GM23338 (cell line): ENCODE results near the gene LYSET. TPM values are rescaled to one million over a fixed set of nuclear protein-coding genes. Genes with fewer than 3 reads are reported as not detected.

Experiments
- ATAC-seq: fragments of 200-7000 bp; cut with Tn5 transposase; 3 replicates; pipeline ENCODE4 v1.9.1; 2020
- DNase-seq: peaks from one replicate; pipeline ENCODE4 v3.0.0-alpha.2; 2015; ENCODE audit warnings: low spot score
- H2AFZ ChIP-seq: fragments of 200-600 bp; sonication (generic); 2 replicates; pipeline ENCODE4 v1.8.0; 2016; ENCODE audit warnings: antibody characterized with exemption, mild to moderate bottlenecking, moderate library complexity
- H3F3A ChIP-seq: fragments of 200-600 bp; sonication (generic); replicated peaks from 2 replicates; pipeline ENCODE4 v1.8.0; 2017; ENCODE audit warnings: antibody characterized with exemption, mixed run types, low read depth
- H3K27ac ChIP-seq: fragments of 200-600 bp; sonication (generic); 2 replicates; pipeline ENCODE4 v1.6.1; 2016; ENCODE audit warnings: low read depth
- H3K27me3 ChIP-seq: fragments of 200-600 bp; sonication (generic); 2 replicates; pipeline ENCODE4 v1.8.0; 2016; ENCODE audit warnings: mild to moderate bottlenecking, mixed run types, moderate library complexity; ENCODE audit not compliant: insufficient read depth
- H3K36me3 ChIP-seq: fragments of 200-600 bp; sonication (generic); 2 replicates; pipeline ENCODE4 v1.8.0; 2016; ENCODE audit warnings: mild to moderate bottlenecking; ENCODE audit not compliant: insufficient read depth
- H3K4me1 ChIP-seq: fragments of 200-600 bp; sonication (generic); 2 replicates; pipeline ENCODE4 v1.8.0; 2016; ENCODE audit warnings: mild to moderate bottlenecking, moderate library complexity; ENCODE audit not compliant: insufficient read depth
- H3K4me2 ChIP-seq: fragments of 200-600 bp; sonication (generic); 2 replicates; pipeline ENCODE4 v1.7.1; 2017; ENCODE audit warnings: mixed run types
- H3K4me3 ChIP-seq: fragments of 200-600 bp; sonication (generic); 2 replicates; pipeline ENCODE4 v1.6.1; 2016; ENCODE audit warnings: mixed run types
- H3K79me2 ChIP-seq: fragments of 200-600 bp; sonication (generic); replicated peaks from 2 replicates; pipeline ENCODE4 v1.8.0; 2017; ENCODE audit warnings: mild to moderate bottlenecking; ENCODE audit not compliant: insufficient read depth
- H3K9me2 ChIP-seq: fragments of 200-600 bp; sonication (generic); 2 replicates; pipeline ENCODE4 v1.8.0; 2017; ENCODE audit not compliant: insufficient read depth
- H4K20me1 ChIP-seq: fragments of 200-600 bp; sonication (generic); replicated peaks from 2 replicates; pipeline ENCODE4 v1.8.0; 2017; ENCODE audit warnings: mild to moderate bottlenecking; ENCODE audit not compliant: insufficient read depth
- H3K27ac Mint-ChIP-seq: 2 replicates; pipeline ENCODE4 v1.8.0; 2020; ENCODE audit warnings: inconsistent platforms, mild to moderate bottlenecking, moderate library complexity, mixed read lengths
- H3K27me3 Mint-ChIP-seq: 3 replicates; pipeline ENCODE4 v1.8.0; 2022; ENCODE audit warnings: low read depth, mild to moderate bottlenecking, moderate library complexity, mixed read lengths, inconsistent platforms; ENCODE audit not compliant: insufficient read depth, poor library complexity
- H3K36me3 Mint-ChIP-seq: 3 replicates; pipeline ENCODE4 v1.8.0; 2021; ENCODE audit warnings: low read depth, mild to moderate bottlenecking, inconsistent platforms, moderate library complexity, mixed read lengths
- H3K4me1 Mint-ChIP-seq: 3 replicates; pipeline ENCODE4 v1.8.0; 2020; ENCODE audit warnings: mild to moderate bottlenecking, inconsistent platforms, mixed read lengths
- H3K4me3 Mint-ChIP-seq: 3 replicates; pipeline ENCODE4 v1.8.0; 2021; ENCODE audit warnings: moderate library complexity, mild to moderate bottlenecking, inconsistent platforms, mixed read lengths
- H3K9me3 Mint-ChIP-seq: 3 replicates; pipeline ENCODE4 v1.8.0; 2020; ENCODE audit warnings: moderate library complexity, mild to moderate bottlenecking, inconsistent platforms, mixed read lengths
- CREB1 ChIP-seq: fragments of 250-450 bp; sonication (Bioruptor Pico); IDR thresholded peaks from 2 replicates; pipeline ENCODE4 v1.5.0; 2020; ENCODE audit warnings: low read depth, mild to moderate bottlenecking, moderate library complexity
- ETS1 ChIP-seq: IDR thresholded peaks from 2 replicates; pipeline ENCODE4 v1.6.1; 2016; ENCODE audit warnings: antibody characterized with exemption
- EZH2 ChIP-seq: fragments of 200-600 bp; sonication (generic); IDR thresholded peaks from one replicate; pipeline ENCODE4 v1.8.0; 2017; ENCODE audit warnings: antibody characterized with exemption, mild to moderate bottlenecking, low read depth; ENCODE audit not compliant: unreplicated experiment
- EZH2phosphoT487 ChIP-seq: fragments of 200-600 bp; sonication (generic); IDR thresholded peaks from one replicate; pipeline ENCODE4 v1.8.1; 2018; ENCODE audit warnings: antibody characterized with exemption; ENCODE audit not compliant: unreplicated experiment
- JUNB ChIP-seq: IDR thresholded peaks from one replicate; pipeline ENCODE4 v1.6.1; 2016; ENCODE audit warnings: antibody characterized with exemption; ENCODE audit not compliant: unreplicated experiment
- NANOG ChIP-seq: IDR thresholded peaks from 2 replicates; pipeline ENCODE4 v1.6.1; 2016; ENCODE audit warnings: antibody characterized with exemption, borderline replicate concordance
- REST ChIP-seq: IDR thresholded peaks from one replicate; pipeline ENCODE4 v1.6.1; 2018; ENCODE audit warnings: antibody characterized with exemption; ENCODE audit not compliant: unreplicated experiment
- STAT1 ChIP-seq: IDR thresholded peaks from one replicate; pipeline ENCODE4 v1.6.1; 2016; ENCODE audit warnings: antibody characterized with exemption; ENCODE audit not compliant: unreplicated experiment
- ZNF331 ChIP-seq: fragments of 250-450 bp; sonication (Bioruptor Pico); IDR thresholded peaks from 2 replicates; pipeline ENCODE4 v1.5.0; 2020; ENCODE audit warnings: low read depth, mild to moderate bottlenecking, moderate library complexity
- polyA plus RNA-seq: library from polyadenylated mRNA; unstranded; fragments of >200 nt; fragmentation: Nextera tagmentation; extraction: Ambion mirVana; gene quantifications from 2 replicates; pipeline ENCODE4 v1.2.1, GENCODE V29; 2016
- total RNA-seq: library from RNA; depleted of rRNA; stranded (reverse); fragments of >200 nt; shearing (Covaris generic); gene quantifications from 2 replicates; pipeline ENCODE4 v1.2.3, GENCODE V29; 2014

The LYSET gene
- total and polyA plus RNA-seq, 2 experiments from 2014 or later, result 14.2 to 34.0 TPM

GRCh38 chr14:93148979-93149378 lies 36.1 kb upstream of the LYSET start:
- Mint-ChIP-seq H3K36me3 (no peaks in the 10 kb centered on the region), H3K9me3 (no peaks in the 10 kb centered on the region), H3K27ac (no peak overlapping the region), H3K4me1 (no peaks in the 10 kb centered on the region), H3K27me3 (peaks cover 3% of the 10 kb centered on the region), H3K4me3 (no peak overlapping the region)
- H3K27me3 ChIP-seq, result no peaks in the 10 kb centered on the region
- TF ChIP-seq NANOG, result no peak
- no peak for TF ChIP-seq ZNF331 (CRISPR knock-in tag)
- TF ChIP-seq REST, result no peak
- no peak for TF ChIP-seq ETS1
- no peak for TF ChIP-seq EZH2phosphoT487
- peak overlapping the region; percentile 47; the same call in 1 of the 2 replicates for H2AFZ ChIP-seq
- no peak overlapping the region for H3K27ac ChIP-seq
- no peak for DNase-seq
- no peak overlapping the region for H3K4me2 ChIP-seq
- no peak overlapping the region for H3K4me3 ChIP-seq
- H3K4me1 ChIP-seq, result no peaks in the 10 kb centered on the region
- H3K9me2 ChIP-seq, result peaks cover 3% of the 10 kb centered on the region; the same call in 1 of the 2 replicates
- H4K20me1 ChIP-seq, result no peaks in the 10 kb centered on the region
- H3K36me3 ChIP-seq, result no peaks in the 10 kb centered on the region
- no peaks in the 10 kb centered on the region for H3K79me2 ChIP-seq
- no peaks in the 10 kb centered on the region for H3F3A ChIP-seq
- peak; percentile 28; the same call in 1 of the 3 replicates for ATAC-seq

GRCh38 chr14:93150227-93151208 lies 34.6 kb upstream of the LYSET start:
- H3K4me1 Mint-ChIP-seq, result no peaks in the 10 kb centered on the region
- Histone ChIP-seq H2AFZ (peak overlapping the region; percentile 86; the same call in 1 of the 2 replicates), H3K27me3 (no peaks in the 10 kb centered on the region), H3K9me2 (peaks cover 3% of the 10 kb centered on the region; the same call in 1 of the 2 replicates), H3K4me3 (no peak overlapping the region), H4K20me1 (no peaks in the 10 kb centered on the region), H3K36me3 (no peaks in the 10 kb centered on the region), H3K4me2 (no peak overlapping the region), H3F3A (no peaks in the 10 kb centered on the region), H3K27ac (no peak overlapping the region), H3K79me2 (no peaks in the 10 kb centered on the region), H3K4me1 (no peaks in the 10 kb centered on the region)
- H3K36me3 Mint-ChIP-seq, result no peaks in the 10 kb centered on the region
- no peak overlapping the region for H3K27ac Mint-ChIP-seq
- no peak for DNase-seq
- TF ChIP-seq CREB1 (CRISPR knock-in tag), result no peak
- no peak for TF ChIP-seq JUNB
- TF ChIP-seq EZH2, result no peak
- TF ChIP-seq STAT1, result no peak
- no peak overlapping the region for H3K4me3 Mint-ChIP-seq
- peak; percentile 54 for ATAC-seq
- no peaks in the 10 kb centered on the region for H3K9me3 Mint-ChIP-seq
- peaks cover 8% of the 10 kb centered on the region for H3K27me3 Mint-ChIP-seq
